HG03039 (cell line): ENCODE data around the gene SETX.

Source experiments
- ATAC-seq: cut with Tn5 transposase; IDR thresholded peaks from one replicate; pipeline ENCODE4 v1.9.1; 2021; ENCODE audit warnings: mild to moderate bottlenecking, moderate library complexity; ENCODE audit not compliant: unreplicated experiment

SETX gene

DNA sequence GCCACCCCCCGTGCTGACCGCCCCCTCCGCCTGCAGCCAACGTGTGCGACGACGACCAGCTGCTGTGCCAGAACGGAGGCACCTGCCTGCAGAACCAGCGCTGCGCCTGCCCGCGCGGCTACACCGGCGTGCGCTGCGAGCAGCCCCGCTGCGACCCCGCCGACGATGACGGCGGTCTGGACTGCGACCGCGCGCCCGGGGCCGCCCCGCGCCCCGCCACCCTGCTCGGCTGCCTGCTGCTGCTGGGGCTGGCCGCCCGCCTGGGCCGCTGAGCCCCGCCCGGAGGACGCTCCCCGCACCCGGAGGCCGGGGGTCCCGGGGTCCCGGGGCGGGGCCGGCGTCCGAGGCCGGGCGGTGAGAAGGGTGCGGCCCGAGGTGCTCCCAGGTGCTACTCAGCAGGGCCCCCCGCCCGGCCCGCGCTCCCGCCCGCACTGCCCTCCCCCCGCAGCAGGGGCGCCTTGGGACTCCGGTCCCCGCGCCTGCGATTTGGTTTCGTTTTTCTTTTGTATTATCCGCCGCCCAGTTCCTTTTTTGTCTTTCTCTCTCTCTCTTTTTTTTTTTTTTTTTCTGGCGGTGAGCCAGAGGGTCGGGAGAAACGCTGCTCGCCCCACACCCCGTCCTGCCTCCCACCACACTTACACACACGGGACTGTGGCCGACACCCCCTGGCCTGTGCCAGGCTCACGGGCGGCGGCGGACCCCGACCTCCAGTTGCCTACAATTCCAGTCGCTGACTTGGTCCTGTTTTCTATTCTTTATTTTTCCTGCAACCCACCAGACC, 112.8 kb downstream of the SETX start:
- no peak for ATAC-seq

DNA sequence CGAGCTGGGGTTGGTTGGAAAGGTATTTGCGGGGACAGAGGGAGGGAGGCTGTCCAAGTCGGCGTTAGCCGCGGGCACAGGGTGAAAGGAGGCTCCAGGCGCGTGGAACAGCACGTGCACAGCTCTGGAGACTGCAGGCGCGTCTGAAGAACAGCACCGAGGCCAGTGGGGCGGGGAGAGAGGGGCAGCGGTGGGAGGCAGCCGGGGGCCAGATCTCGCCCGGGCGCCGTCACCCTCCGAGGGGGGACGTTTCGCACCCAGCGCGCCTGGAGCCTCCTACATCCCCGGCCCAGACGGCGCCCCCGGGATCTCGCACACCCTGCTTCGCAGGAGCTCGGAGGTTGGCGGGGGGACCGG, 113.3 kb downstream of the SETX start:
- ATAC-seq = no peak

DNA sequence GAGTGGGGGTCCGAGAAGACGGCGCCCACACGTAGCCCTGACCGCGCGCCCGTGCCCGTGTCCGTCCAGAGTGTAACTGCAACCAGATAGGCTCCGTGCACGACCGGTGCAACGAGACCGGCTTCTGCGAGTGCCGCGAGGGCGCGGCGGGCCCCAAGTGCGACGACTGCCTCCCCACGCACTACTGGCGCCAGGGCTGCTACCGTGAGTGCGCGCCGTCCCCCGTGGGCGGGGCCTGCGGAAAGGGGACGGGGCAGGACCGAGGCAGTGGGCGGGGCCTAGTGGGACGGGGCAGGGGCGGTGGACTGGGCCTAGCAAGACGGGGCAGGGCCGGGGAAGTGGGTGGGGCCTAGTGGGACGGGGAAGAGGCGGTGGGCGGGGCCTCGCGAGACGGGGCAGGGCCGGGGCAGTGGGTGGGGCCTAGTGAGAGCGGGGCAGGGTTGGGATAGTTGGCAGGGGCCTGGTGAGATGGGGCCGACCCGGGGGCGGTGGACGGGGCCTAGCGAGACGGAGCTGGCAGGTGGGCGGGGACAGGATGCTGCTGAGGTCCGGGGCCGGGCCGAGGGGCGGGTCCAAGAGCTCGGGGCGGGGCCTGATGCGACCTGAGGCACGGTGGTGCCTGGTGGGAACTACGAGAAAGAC, 113.8 kb downstream of the SETX start:
- ATAC-seq = peak; percentile 63

DNA sequence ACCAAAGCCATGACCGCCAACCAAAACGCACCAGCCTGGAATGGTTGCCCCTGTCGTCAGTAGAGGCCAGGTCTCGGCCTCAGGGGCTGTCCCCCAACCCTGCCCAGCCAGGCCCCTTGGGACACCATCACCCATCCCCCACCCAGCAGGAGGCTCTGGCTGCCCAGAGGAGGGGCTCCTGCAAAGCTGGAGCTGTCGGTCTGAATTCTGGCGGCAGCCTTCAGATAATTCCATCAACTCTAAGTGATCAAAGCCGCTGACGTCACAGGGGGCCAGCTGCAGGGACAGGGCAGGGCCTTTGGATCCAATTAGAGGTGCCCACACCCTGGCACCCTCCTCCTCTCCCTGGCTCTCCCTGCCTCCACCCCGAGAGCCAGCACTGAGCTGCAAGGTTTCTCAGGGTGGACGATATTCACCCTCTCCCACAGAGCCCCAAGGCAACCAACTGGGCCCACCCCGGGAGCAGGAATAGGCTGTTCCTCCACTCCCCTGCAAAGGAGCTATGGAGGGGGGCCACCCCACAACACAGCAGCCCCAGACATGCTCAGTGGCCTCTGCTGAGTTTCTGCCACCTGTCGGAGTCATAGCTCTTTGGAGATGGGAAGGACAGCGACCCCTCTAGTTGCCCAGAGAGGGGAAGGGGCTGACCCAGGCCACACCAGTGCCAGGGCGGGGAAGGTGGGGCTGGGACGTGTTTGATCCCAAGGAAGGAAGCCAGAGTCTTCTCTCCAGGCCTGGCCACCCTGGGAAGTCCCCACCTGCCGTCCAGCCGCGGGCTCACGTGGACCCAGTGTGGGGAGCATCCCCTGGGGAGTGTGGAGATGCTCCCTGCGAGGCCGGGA, 114.6 kb downstream of the SETX start:
- ATAC-seq = no peak

DNA sequence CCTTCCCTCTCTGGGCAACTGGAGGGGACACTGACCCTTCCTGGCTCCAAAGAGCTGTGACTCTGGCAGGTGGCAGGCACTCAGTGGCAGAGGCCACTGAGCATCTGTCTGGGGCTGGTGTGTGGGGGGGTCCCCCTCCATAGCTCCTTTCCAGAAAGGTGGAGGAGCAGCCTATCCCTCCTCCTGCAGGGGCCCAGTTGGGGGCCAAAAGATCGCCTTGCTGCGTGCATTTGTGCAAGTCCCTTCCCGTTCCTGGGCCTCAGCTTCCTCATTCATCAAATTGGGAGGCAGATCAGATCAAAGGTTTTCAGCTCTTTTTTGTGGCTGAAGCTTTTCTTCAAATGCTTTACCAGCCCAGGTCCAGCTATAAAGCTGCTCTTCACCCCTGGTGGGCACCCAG, 115.3 kb downstream of the SETX start:
- no peak for ATAC-seq

DNA sequence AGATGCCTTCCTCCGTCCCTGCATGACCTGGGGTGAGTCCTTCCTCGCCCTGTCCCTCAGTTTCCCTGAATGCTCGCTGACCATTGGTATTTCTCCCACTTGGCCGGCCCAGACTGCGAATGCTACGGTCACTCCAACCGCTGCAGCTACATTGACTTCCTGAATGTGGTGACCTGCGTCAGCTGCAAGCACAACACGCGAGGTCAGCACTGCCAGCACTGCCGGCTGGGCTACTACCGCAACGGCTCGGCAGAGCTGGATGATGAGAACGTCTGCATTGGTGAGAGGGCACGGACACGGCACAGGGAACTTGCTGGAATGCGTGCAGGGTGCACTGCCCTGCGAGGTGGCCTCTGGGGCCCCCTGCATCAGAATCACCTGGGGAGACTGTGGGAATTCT, 115.8 kb downstream of the SETX start:
- no peak for ATAC-seq

DNA sequence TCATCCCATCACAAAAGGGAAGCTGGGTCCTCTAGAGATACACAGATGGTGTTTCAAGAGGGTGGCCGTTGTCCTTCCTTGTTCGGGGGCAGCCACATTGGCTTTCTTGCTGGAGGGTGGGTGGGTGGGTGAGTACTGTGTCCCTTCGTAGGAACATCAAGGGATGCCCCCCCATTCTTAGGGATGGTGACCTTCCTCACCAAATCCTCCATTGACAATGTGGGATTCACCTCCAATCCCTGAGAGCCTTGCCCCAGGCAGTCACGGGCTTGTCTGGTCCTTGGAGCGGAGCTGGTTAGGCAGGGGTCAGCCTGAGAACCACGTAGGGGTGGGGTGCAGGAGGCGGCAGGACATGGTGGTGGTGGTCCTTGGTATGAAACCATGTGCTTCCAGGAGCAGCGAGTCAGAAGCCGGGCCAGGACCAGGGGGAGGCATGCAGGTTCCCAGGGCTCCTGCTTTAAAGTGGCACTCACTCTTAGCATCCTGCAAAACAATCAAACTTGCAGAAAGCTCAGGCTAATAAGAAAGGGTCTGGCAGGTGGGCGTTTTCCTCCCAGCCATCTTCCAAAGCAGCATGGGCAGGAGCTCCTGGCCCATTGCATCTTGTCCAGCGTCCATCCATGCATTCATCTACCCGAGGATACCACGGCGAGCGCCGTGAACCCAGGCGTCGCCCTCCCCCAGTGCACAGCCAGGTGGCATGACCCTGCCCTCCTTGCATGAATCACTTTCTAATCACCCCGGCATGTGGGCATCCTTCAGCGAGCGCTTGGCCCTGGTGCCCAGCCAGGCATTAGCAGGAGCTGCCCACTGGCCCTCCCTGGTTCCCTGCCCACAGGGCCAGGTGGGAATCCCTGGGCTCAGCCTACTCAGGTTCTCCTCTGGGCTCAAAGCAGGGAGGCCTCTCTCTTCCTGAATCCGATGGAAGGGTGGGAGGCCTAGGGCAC, 116.5 kb downstream of the SETX start:
- no peak for ATAC-seq

DNA sequence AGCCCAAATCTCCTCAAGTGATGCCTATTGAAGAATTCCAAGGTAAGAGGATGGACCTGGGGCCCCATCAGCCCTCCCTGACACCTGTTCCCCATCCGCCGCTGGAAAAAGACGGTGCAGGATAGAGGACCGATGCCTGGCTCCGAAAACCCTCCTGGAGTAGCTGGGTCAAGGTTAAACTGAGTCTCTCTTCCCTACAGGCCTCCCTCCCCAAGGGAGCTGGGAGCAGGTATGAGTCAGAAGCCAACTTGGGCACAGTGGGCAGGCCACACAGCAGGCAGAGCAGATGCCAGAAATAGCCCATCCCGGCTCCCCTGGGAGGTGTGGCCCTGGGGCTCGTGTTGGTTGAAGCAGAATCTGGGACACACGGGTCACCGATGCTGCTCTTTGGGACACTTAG, 117.3 kb downstream of the SETX start:
- ATAC-seq = no peak

DNA sequence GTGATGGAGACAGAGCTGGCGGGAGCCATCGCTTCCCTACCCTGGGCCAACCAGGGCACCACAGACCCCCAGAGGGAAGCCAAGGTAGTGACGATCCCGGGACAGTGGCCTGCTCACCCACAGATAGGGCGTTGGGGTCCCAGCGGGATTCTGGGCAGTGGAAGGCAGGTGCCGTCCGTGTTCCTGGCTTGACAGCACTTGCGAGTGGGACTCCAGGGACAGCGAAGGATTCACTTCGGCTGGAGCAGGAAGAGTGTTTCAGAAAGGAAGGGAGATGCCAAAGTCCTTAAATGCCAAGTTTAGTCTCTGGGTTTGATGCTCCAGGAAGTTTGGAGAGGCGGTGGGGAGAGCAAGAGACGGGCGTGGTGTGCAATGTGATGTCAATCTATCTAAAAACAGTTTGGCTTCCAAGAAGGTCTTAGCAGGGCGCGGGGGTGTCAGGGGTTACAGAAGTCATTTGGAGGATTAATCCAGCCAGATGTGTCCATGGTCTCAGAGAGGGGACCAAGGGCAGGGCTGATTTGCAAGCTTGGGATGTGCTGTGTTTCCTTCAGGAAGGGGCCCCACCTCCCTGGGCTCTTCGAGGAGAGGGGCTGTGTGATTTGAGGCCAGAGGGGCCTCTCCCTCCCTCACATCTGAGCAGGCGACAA, 118.0 kb downstream of the SETX start:
- no peak for ATAC-seq

DNA sequence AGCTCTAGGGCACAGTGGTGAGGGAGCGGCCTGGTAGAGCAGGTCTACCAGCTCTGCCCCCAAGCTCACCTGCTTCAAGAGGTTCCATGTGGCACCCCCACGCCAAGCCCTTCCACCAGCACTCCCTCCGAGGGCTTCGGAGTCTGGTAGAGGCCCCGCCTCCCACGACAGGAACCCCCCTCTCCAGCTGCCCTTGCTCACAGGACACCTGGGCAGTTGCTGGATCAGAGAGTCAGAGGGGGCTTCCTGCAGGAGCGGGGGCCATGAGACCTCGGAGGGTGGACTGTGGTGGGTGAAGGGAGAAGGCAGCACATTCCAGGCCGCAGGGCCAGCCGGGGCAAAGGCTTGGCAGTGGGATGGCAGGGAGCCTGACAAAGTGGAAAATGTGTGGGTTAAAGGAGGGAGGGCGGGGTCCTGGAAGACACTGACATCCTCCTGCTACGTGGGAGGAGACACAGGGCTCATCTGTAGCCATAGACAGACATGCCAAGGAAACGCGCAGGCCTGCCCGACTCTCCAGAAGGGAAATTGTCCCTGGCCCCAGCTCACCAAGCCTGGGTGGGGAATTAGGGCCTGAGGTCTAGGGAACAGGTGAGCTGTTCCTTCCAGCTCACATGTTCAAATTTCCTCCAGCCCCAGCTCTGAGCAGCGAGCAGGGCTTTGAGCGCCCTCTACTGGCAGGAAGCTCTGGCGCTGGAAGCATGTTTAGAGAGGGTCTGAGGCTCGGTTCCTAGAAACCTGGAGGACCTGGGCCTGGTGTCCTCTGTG, 118.7 kb downstream of the SETX start:
- no peak for ATAC-seq

DNA sequence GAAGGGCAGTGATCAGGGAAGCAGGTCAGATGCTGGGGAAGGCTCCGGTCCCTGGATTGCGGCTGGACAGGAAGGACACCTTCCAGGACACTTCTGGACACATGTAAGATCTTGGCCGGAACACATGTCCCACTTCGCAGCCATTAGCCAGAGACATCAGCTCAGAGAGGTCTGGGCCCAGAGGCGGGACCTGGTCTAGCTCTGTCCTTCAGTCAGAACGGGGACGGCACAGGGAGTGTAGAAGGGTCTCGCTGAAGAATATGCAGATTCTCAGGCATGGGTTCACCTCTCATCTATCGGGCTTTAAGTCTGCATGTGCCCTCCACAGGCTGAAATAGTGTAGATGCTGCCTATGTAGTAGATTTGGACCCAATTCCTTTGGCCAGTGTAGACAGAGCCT, 119.7 kb downstream of the SETX start:
- ATAC-seq = no peak

DNA sequence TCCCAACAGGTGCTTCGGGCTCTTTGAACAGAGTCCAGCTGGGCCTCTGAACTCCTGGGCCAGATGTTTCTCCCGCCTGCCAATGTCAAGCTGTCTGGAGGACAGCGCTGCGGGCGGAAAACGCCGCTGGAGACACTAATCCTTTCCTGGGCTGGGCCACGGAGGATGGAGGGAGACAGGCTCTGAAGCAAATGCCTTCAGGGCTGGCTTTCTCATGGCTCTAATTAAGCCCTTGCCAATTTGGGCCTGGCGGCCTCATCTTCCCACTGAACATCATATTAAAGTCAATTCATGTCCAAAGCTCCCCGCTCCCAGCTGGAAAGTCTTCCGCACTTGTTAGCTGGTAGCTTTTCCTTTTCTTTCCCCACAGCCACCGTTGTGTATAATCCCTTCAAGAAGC, 120.3 kb downstream of the SETX start:
- no peak for ATAC-seq

DNA sequence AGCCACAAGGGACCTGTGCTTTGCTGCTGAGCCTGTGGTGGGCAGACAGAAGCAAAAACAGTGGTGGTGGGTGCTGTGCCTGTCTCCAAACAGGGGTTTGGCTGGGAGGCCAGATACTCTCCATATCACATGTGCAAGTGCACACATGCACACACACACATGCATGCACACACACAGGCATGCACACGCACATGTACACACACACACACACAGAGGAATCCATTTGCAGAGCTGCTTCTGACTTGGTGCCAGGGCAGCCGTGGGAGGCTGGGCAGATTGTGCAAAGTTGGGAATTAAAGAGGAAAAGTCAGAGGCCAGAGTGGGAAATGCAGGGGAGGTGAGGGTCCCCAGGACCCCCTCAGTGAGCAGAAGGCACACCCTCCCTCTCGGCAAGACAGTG, 121.6 kb downstream of the SETX start:
- no peak for ATAC-seq

DNA sequence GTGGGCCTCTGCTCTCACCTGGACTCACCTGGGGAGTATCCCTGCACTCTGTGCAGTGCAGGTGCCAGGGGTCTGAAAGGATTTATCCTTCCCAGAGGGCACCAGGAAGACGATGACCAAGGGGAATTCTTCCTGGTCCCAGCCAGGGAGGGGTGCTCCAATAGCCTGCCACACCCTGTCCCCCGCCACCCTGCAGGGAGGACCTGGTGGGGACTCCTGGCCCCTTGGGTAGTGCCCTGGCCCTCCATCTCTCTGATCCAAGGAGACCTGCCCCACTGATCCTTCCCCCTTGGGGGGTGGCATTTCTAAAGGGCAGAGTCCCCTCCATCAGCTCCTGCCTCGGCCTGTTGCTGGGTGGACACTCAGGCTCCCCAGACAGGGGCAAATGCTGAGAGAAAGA, 122.3 kb downstream of the SETX start:
- no peak for ATAC-seq

DNA sequence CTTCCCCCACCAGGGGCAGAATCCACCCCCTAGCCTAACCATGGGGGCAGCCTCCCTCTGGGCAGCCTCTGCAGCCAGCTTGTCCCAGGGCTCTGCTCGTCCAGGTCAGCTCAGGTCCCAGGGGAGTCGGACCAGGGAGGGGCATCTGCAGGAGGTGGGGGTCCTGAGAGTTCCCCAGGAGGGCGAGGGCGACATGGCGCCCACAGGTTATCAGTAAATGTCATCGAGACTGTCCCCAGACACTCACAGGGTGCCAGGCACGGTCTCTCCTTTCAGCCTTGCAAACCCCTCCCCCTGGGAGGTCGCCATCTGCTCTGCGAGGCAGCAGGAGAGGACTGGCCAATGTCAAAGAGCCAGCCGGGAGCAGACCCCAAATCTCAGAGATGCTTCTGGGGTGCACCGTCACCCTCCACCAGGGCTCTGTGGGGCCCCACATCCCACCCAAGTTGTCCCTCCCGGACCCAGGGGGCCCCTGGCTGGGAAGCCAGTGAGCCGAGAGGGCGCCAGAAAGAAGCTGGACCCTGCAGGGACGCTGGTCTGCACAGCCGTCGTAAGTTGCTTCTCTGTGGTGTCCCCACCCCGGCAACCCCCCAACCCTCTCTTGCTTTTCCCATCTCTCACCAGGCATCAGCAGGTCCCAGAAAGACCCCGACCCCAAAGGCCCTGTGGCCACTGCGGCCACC, 123.6 kb downstream of the SETX start:
- no peak for ATAC-seq

DNA sequence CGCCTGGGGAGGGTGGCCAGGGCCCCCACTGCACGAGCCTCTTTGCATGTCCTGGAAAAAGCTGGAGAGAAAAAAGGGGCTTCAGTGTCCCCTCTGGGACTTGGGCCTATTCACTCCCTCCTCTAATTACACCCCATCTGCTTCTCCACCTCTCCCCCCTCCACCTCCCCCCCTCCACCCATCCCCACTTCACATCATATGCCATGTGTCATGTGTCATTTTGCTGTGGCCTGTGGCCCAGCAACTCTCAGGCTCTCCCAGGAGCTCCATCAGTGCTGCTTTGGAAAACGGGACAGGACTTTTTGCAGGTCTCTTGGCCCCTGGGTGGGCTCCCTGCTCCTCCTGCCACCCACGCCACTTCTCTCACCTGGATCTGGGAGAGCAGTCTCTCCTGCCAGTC, 124.2 kb downstream of the SETX start:
- no peak for ATAC-seq

DNA sequence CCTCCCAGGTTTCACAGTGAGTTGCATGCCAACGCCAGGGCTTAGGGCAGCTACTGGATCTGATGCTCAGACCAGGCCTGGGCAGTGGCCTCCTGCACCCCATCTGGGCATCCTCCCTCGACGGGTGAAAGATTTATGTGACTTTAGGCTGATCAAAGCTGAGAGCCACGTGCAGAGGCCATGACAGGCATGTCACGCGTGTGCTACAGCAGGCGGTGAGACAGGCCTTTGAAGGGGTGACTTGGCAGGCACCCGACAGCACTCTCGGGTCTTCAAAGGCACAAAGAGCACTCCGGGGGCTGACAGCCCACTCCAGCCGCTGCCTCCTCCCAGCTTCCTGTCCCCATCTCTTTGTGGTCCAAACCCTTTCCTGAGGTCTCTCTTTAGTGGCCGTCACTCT, 126.7 kb downstream of the SETX start:
- no peak for ATAC-seq

DNA sequence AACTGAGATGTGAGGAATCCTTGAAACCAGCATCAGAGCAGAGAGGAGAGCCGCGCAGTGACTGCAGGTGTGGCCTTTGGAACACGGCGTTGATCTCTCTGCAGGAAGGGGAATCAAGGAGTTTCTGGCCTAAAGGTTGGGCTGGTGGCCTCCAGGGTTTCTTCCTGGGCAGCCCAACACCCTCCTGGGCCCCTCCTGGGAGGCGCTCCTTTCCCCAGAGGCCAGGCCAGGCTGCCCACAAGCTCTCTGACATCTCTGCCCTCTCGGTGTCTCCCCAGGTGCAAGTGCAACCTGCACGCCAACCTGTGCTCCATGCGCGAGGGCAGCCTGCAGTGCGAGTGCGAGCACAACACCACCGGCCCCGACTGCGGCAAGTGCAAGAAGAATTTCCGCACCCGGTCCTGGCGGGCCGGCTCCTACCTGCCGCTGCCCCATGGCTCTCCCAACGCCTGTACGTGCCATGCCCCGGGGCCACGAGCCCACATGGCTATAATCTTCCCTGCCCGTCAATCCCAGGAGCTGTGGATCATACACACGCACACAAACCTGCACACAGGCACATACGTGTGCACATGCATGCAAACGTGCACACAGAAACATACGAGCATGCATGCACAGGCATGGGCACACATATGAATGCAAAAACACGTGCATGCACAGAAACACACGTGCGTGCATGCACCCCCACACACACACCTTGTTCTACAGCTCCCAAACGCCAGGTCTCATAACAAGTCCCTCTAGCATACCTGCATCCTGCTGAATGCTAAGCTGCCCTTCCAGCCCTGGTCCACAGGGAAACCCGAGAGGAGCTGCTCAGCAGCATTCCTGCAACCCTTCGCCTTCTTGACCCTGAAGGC, 128.0 kb downstream of the SETX start:
- no peak for ATAC-seq
